NK-92 (cell line): Measurements from ENCODE around the gene SPAG5.

Experiments used
- DNase-seq: peaks from one replicate; lab custom pipeline; 2025; ENCODE audit not compliant: unreplicated experiment; lab: John Stamatoyannopoulos, UW

SPAG5 gene

DNA sequence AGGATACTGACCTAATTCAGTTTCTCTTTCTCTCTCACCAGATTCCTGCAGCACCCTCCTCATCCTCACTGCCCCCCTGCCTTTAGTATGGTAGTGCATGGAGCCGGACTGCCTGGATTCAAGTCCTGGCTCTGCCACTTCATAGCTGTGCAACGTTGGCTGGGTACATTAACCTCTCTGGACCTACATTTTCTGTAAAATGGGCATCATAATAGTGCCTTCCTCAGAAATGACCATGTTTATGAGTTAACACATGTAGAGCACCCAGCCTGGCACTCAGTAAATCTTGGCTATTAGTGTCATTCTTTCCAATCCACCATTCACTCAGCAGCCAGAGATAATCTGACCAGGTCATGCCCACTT, 53.7 kb downstream of the SPAG5 start:
- DNase-seq: no peak

DNA sequence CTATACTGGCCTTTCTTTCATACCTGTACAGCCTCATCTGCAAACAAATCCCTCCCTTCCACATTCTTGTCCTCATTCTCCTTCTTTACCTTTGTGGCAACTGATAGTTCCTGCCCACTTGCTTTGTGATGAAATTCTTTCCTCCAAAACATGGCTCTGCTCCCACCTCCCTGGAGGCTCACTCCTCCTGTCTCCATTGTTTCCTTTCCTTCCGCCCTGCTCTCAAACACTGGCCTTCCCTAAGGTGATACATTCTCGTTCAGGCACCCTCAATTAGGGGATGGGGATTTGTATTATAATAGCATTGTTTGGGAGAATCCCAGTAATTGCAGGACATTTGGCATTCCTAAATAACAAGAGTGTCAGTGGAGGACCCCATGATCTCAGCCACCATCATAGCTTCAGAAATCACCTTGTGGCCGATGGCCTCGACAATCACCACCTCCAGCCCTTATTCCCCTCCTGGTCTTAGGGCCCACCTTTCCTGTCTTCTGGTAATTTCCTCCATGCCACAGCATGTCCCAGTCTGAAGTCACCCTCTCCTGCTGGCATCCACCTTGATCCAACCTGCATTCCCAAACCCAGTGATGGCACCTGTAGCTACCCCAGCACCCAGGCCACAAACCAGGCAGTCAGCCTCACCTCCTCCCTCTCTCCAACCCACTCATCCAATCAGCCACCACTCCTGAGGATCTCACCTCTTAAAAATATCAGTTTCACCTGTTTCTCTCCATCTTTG, 54.3 kb downstream of the SPAG5 start:
- no peak for DNase-seq

DNA sequence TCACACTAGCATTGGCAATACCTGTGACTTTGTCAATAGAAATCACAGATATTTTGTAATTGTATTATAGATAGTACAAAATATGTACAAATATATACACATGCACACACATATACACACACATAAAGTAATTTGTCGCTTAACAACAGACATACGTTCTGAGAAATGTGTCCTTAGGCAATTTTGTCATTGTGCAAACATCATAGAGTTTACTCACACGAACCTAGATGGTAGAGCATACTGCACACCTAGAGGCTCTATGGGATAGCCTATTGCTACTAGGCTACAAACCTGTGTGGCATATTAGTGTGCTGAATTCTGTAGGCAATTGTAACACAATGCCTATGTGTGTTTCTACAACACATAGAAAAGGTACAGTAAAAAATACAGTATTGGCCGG, 57.4 kb downstream of the SPAG5 start:
- no peak for DNase-seq

DNA sequence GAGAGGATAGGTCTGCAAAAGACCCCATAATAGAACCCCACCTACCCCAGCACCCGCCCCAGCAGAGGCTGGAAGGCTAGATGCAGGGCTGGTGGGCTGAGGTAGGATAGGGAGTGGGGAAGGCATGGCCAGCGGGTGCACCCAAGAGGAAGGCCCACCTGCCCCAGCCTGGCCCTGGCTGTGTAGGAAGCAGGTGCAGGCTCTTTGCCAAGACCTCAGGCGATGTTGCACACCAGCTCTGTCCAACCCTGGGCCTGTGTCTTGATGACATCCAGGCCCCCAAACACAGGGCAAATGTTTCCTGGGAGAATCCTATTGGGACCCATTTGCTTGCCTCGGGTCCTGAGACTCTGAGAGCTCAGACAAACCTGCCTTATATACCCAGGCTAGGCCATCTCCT, 58.6 kb downstream of the SPAG5 start:
- no peak for DNase-seq

DNA sequence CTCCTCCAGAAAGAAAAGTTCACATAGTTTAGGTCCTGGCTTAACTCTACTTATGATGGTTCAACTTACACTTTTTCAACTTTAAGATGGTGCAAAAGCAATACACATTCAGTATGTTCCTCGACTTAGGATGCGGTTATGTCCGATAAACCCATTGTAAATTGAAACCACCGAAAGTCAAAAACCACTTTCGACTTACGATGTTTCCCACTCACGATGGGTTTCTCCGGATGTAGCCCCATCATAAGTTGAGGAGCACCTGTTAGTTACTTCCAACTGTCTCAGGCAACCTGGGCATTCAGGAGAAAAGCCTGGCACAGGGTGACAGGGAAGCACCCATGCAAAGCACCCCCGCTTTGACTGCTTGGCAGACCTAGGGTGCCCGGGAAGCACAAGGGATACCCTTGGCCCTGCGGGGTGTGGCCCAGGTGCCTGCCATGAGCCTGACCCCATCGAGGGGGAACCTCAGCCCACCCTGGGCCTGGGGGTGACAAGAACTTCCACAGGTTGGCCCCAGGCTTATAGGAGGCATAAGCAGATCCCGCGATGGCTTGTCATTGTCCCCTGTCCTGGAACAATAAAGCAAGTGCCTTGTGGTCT, 60.4 kb downstream of the SPAG5 start:
- no peak for DNase-seq

DNA sequence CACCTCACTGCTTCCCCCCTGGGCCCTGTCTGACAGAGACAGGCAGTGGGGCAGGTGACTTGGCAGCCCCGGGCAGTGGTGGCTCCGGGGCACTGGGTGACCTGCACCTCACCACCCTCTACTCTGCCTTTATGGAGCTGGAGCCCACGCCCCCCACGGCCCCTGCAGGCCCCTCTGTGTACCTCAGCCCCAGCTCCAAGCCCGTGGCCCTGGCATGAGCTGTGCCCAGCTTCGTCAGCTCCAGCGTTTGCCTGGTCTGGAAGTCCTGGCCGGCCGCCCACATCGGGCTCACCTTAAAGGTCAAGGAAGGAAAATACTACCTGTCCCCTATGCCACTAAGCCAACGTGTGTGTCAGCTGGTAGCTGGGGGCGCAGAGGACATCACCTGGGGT, 61.6 kb downstream of the SPAG5 start:
- DNase-seq: no peak

DNA sequence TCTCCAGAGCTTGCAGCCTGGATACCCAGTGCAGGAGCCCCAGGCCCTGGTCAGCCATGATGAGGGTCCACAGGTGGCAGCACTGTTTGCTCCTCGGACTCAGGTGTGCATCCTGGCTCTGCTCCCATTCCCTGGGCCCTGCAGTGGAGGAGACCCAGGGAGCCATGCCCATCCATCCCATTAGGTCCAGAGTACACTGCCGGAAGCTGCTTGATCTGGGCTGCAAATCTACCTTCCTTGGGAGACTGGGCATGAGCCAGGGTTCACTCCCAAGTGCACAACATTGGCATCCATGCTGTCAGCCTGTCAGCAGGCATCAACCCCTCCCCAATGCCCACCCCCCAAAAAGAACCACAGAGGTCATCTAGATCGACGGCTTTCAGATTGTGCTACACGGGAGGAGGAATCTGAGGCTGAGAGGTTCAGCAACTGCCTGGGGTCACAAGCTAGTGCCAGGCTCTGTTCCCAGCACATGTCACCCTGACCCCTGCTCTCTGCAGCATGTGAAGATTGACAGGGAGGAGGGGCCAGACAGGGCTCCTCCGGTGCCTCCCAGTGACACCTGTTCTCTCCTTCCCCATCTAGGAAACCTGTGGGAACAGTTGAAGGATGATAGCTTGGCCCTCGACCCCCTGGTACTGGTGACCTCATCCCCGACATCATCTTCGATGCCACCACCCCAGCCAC, 62.1 kb downstream of the SPAG5 start:
- no peak for DNase-seq

DNA sequence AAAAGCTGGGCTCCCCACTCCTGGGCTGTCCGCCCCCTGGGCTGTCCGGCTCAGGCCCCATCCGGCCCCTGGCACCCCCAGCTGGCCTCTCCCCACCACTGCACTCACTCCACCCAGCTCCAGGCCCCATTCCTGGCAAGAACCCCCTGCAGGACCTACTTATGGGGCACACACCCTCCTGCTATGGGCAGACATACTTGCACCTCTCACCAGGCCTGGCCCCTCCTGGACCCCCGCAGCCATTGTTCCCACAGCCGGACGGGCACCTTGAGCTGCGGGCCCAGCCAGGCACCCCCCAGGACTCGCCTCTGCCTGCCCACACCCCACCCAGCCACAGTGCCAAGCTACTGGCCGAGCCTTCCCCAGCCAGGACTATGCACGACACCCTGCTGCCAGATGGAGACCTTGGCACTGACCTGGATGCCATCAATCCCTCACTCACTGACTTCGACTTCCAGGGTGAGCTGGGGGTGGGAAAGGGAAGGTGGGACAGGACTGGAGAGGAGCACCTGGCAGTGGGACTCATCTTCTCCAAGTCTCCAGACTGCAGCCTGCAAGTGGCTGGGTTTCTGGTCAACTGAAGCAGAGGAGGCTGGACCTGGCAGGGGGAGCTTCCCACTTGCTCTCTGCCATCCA, 64.0 kb downstream of the SPAG5 start:
- no peak for DNase-seq

DNA sequence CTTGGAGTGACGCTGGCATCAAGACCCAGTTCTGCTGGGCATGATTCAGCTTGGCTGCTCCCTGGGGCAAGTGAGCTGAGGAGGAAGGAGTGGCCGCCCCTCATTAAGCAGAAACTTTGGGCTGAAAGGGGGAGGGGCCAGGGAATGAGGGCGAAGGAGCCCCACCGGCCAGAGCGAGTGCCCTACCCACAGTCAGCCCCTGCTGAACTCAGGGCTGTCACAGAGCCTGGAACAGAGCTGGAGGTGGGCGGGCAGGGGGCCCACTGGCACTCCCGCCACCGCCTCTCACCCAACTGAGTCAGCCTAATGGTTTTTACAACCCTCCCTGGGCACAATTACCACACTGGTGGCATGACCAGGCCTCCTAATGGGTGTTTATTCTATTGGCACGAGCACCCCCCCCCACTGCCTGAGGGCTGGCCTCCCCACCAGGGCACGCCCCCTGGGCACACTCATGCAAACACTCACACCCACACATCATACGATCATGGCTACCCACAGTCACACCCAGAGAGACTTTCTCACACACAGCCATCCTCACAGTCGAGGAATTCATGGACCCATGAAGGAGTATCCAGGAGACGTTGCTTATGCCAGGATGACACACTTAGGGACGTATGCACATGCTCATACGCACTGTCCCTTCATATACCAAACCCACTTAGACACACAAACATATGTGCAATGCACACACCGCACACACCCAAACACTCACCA, 65.6 kb downstream of the SPAG5 start:
- no peak for DNase-seq

DNA sequence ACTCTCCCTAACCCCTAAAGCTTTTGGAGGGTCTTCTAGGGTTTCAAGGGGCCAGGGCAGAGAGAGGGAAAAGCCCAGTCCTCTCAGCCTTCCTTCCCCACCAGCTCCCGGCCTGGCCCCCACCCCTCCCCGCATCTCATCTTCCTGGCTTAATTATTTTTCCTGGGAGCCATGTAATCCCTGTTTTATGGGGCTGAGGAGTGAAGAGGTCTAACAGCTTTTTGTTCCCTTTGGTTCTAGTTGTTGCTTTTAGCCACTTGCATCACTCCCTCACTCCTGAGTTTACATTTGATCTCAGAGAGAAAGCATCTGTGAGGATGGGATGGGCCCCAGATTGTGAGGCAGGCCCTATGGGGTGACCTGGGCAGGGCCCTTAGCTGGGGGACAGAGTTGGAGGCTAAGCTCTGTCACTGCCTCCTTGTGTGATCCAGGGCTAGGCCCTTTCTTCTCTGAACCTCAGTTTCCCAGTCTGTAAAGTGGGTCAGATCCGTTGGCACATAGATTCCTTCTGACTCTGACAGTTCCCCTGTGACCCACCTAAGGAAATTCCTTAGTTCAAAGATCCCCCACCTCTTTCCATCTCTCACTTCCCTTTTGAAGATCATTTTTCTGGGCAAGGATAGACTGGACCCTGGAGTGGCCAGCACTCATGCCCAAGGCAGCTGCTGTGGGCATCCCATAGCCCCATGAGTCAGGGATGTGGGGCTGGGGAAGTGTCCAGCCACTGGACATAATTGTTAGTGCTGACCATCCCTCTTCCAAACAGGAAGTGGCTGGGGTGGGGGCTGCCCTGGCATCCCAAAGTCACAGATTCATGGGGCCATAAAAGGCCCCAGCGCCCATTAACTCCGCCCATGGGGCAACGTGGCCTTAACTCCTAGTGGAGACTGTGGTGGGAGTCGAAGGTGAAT, 66.5 kb downstream of the SPAG5 start:
- no peak for DNase-seq

DNA sequence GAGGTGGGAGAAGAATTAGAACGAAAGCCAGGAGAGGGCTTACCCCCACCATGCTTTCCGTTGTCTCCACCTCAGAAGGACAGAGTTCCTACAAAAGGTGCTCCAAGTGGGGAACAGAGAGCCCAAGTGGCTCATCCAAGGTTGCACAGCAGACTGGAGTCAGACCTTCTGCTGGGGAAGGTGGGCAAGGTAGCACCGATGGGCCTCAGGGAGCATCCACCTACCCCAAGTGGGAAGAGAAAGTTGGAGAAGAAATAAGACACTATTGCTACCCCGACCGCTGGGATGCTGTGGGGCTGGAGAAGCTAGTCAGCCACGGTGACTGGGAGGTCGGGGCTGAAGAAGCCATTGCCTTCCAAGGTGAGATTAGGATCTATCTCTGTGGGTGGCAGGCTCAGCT, 67.9 kb downstream of the SPAG5 start:
- DNase-seq: no peak

DNA sequence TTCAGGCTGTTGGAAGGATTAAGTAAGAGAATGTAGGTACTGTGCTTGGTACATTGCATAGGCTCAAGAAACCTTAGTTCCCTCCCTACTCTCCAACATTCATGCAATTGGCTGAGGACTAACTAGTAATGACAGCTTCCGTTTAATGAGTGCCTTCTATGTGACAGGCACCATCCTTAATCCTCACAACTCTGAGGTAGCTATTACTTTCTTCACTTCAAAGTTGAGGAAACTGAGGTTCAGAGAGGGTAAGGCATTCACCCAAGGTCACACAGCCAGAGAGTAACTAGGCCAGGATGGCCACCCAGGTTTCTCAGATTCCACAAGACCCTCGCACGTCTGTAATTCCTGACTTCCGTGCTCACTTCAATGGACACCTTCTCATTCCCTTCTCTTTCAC, 68.6 kb downstream of the SPAG5 start:
- DNase-seq: no peak

DNA sequence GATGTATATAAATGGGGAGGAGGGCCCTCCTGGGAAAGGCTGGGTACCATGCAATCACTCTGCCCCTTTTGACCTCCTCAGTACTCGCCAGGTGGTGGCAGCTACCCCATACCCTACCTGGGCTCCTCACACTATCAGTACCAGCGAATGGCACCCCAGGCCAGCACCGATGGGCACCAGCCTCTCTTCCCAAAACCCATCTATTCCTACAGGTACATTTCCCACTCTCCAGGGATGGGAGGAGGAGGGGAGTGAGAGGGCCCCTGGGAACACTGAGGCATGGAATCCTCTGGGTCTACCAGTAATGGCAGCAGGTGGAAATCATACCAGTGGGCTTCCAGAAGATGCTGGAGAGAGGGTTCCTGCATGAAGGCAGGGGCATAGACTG, 69.8 kb downstream of the SPAG5 start:
- no peak for DNase-seq

DNA sequence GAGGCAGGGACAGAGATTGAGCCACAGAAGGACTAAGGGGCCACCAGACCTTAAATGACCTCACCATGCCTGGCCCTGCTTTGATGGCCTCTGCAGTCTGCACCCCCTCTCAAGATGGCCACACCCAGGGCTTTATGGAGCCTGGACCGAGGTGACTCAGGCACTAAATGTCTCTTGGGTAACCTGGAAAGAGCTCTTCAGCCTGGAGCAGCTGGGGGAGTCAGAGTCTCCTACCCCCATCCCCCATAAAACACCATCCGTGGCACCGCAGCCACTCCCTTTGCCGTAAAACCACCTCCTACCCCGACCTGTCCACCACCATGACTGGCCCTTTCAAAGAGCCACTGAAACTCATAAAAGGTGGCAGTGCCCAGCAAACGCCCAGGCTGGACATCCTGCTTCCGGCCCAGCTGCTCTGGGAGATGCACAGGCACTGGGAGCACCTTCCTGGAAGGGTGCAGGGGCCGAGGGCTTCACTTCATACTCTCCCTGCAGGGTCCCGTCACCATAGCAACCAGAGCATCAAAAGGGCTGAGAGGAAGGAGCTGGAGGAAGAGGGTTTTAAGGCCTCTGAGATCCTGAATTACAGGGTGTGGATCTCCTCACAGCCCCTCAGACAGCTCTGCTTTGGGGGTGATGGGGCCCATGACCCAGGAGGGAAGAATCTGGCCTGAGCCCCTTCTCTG, 70.4 kb downstream of the SPAG5 start:
- no peak for DNase-seq

DNA sequence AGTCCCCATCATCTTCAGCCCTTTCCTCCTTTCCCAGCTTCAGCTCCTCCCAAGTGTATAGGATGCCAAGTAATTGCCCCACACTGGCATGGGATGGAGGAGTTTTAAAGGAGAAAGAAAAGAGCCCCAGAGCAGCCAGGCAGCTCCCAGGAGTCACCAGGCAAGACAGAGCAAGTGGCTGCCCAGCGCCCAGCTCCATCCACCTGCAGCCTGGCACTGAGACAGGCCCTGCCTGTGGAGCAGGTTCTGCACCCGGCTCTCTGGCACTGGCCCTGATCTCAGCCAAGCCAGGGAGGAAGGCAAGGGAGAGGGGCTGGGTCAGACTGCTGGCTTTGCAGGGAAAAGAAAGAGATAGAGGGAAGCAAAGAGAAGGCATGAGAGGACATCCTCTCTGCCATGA, 71.0 kb downstream of the SPAG5 start:
- DNase-seq: no peak
